Peyer's patch (tissue), 4 donors: ENCODE data around the gene ATP1A1.

Experiments used
- CTCF ChIP-seq, 6 experiments: fragments of 450-650 bp in 4 of 6; fragments of 200-600 bp in 2 of 6; sonication (generic) in 1 of 6; IDR thresholded peaks; one replicate each; pipeline ENCODE4 v1.5.1; 2017 to 2019; ENCODE audit warnings: antibody characterized with exemption in 6 of 6, mild to moderate bottlenecking in 3 of 6, moderate library complexity in 1 of 6
- POLR2A ChIP-seq, 2 donors: fragments of 450-650 bp; IDR thresholded peaks; one replicate each; pipeline ENCODE4 v1.5.1; 2017; ENCODE audit warnings: antibody characterized with exemption in 2 of 2, mild to moderate bottlenecking in 2 of 2, moderate library complexity in 2 of 2

- TF ChIP-seq CTCF (IDR thresholded peaks at IDR 0.05) (no peak), POLR2A (IDR thresholded peaks at IDR 0.05) (no peak)
Measured at GRCh38 chr1:116324411-116324810, 48.6 kb upstream of the ATP1A1 start.
